Astrocyte (in vitro differentiated cells and primary cell): ENCODE data around the gene PRADC1.

Source experiments
- CTCF ChIP-seq: IDR thresholded peaks from 2 replicates; pipeline ENCODE4 v1.5.1; 2011; ENCODE audit warnings: low read depth, mild to moderate bottlenecking, inconsistent platforms, low read length, moderate library complexity; ENCODE audit not compliant: insufficient read depth
- EZH2 ChIP-seq: IDR thresholded peaks from 2 replicates; pipeline ENCODE4 v1.6.1; 2012; ENCODE audit warnings: mild to moderate bottlenecking, low read length, inconsistent platforms; ENCODE audit not compliant: insufficient read depth

GRCh38 chr2:73238976-73239375, 5.9 kb upstream of the PRADC1 start:
- no peak for TF ChIP-seq CTCF
- TF ChIP-seq EZH2 = no peak
